ENCODE results near the gene C5orf15.

GRCh38 chr5:133977858-133978257 is 9.4 kb upstream of the C5orf15 start:
- no peak for TF ChIP-seq EZH2phosphoT487 (IDR thresholded peaks at IDR 0.05; ENCODE audit: low read depth)
- no peak for TF ChIP-seq CTCF (IDR thresholded peaks at IDR 0.05; ENCODE audit: low read depth, low read length)
